ENCODE measurements around the gene TMPRSS3.

The TMPRSS3 gene

GRCh38 chr21:42348762-42349161 lies 47.1 kb downstream of the TMPRSS3 start:
- no peak for DNase-seq

- no peak for DNase-seq
These were observed 48.1 kb downstream of the TMPRSS3 start for GRCh38 chr21:42347601-42348327.

- no peak for DNase-seq
These were observed 48.8 kb downstream of the TMPRSS3 start for GRCh38 chr21:42346866-42347600.

- DNase-seq = no peak
These were observed 49.4 kb downstream of the TMPRSS3 start for GRCh38 chr21:42346441-42346840.

GRCh38 chr21:42344631-42345030 lies 51.2 kb downstream of the TMPRSS3 start:
- no peak for DNase-seq

- no peak for DNase-seq
These were observed 51.8 kb downstream of the TMPRSS3 start for GRCh38 chr21:42343963-42344510.

- no peak for DNase-seq
These were observed 52.3 kb downstream of the TMPRSS3 start for GRCh38 chr21:42343556-42343955.

GRCh38 chr21:42343101-42343500 lies 52.8 kb downstream of the TMPRSS3 start:
- DNase-seq = no peak

- no peak for DNase-seq
These were observed 53.9 kb downstream of the TMPRSS3 start for GRCh38 chr21:42341776-42342542.

- DNase-seq = no peak
These were observed 55.4 kb downstream of the TMPRSS3 start for GRCh38 chr21:42340187-42341050.

- DNase-seq = no peak
These were observed 56.8 kb downstream of the TMPRSS3 start for GRCh38 chr21:42338729-42339715.

GRCh38 chr21:42337830-42338728 lies 57.8 kb downstream of the TMPRSS3 start:
- DNase-seq = peak; percentile 74

GRCh38 chr21:42337276-42337675 lies 58.6 kb downstream of the TMPRSS3 start:
- no peak for DNase-seq

- DNase-seq = no peak
These were observed 59.8 kb downstream of the TMPRSS3 start for GRCh38 chr21:42336054-42336453.

- no peak for DNase-seq
These were observed 63.1 kb downstream of the TMPRSS3 start for GRCh38 chr21:42332557-42333317.

- no peak for DNase-seq
These were observed 64.2 kb downstream of the TMPRSS3 start for GRCh38 chr21:42331660-42332059.

GRCh38 chr21:42330380-42331371 lies 65.2 kb downstream of the TMPRSS3 start:
- no peak for DNase-seq

- DNase-seq = no peak
These were observed 71.0 kb downstream of the TMPRSS3 start for GRCh38 chr21:42324896-42325295.
